ENCODE data around the gene AACS. TPM values are rescaled to one million over a fixed set of nuclear protein-coding genes. Genes with fewer than 3 reads are reported as not detected.

AACS gene
- total and polyA plus RNA-seq, 10 of the 15 experiments (the other 5 are each of a cell fraction or from before 2014, with no cell fraction given): 10.1 to 34.0 (median 21.1) TPM

DNA sequence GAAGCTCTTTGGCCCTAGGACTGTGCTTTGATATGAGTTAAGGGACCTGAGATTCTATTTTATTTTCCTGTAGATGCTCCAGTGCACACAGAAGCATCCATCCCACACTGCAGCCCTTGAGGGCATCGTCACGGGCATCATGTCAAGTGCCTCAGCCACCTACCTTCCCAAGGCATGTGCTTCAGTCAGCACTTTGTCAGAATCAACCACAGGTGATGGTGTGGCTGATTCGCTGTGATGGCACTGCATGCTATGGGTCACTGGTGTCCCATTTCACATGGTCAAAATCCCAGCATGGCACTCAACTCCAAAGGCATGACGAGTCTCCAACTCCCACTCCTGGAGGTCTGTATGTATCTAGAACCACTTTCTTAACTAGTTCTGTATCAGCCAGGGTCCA is 100.8 kb downstream of the AACS start:
- H3K27me3 ChIP-seq (replicated peaks in 1 of 2; ENCODE audit: control insufficient read depth in 2 of 2, insufficient read depth in 2 of 2, low read length in 1 of 2): no peaks in the 10 kb centered on the region; a peak in 2 of 4 replicates
- ChIA-PET CTCF (interaction anchor here (0.8 kb wide), 1 partner anchor 260 kb away, joined by 3 read pairs; no protein-coding TSS in a partner anchor), POLR2A (interaction anchor here (0.7 kb wide), 1 partner anchor 1458 kb away, joined by 9 read pairs; no protein-coding TSS in a partner anchor), SMC1A (ENCODE audit: uncharacterized antibody, unreplicated experiment) (interaction anchor here (1.1 kb wide), 1 partner anchor 16 kb away, joined by 3 read pairs; no protein-coding TSS in a partner anchor), RAD21 (ENCODE audit: unreplicated experiment) (no interaction called here)
- H3K9me3 ChIP-seq (replicated peaks; ENCODE audit: control insufficient read depth, insufficient read depth, low read length): no peaks in the 10 kb centered on the region
- H3K36me3 ChIP-seq (ENCODE audit: control insufficient read depth in 2 of 2, insufficient read depth in 2 of 2, low read length in 1 of 2): no peaks in the 10 kb centered on the region
- DNase-seq (ENCODE audit: low read depth, low spot score): no peak
- no peaks in the 10 kb centered on the region for H4K20me1 ChIP-seq (ENCODE audit: control insufficient read depth, insufficient read depth)
- H3K9ac ChIP-seq (ENCODE audit: control insufficient read depth, insufficient read depth, low read length): no peak overlapping the region
- in situ Hi-C loops (cut with MboI): no loop called here
- H3K27ac ChIP-seq (ENCODE audit: control insufficient read depth, insufficient read depth): no peak overlapping the region
- H2AFZ ChIP-seq (ENCODE audit: control insufficient read depth, low read depth, low read length): no peak overlapping the region
- TF ChIP-seq SKIL (IDR thresholded peaks at IDR 0.05; ENCODE audit: low read depth, poor library complexity, severe bottlenecking): no peak
- no peak for TF ChIP-seq E4F1 (IDR thresholded peaks at IDR 0.05; ENCODE audit: borderline replicate concordance, partially characterized antibody)
- no peak for TF ChIP-seq MXI1 (IDR thresholded peaks at IDR 0.05; ENCODE audit: low read depth, low read length)
- TF ChIP-seq MTA2 (IDR thresholded peaks at IDR 0.05; ENCODE audit: low read depth): no peak
- TF ChIP-seq, protein P1, sequence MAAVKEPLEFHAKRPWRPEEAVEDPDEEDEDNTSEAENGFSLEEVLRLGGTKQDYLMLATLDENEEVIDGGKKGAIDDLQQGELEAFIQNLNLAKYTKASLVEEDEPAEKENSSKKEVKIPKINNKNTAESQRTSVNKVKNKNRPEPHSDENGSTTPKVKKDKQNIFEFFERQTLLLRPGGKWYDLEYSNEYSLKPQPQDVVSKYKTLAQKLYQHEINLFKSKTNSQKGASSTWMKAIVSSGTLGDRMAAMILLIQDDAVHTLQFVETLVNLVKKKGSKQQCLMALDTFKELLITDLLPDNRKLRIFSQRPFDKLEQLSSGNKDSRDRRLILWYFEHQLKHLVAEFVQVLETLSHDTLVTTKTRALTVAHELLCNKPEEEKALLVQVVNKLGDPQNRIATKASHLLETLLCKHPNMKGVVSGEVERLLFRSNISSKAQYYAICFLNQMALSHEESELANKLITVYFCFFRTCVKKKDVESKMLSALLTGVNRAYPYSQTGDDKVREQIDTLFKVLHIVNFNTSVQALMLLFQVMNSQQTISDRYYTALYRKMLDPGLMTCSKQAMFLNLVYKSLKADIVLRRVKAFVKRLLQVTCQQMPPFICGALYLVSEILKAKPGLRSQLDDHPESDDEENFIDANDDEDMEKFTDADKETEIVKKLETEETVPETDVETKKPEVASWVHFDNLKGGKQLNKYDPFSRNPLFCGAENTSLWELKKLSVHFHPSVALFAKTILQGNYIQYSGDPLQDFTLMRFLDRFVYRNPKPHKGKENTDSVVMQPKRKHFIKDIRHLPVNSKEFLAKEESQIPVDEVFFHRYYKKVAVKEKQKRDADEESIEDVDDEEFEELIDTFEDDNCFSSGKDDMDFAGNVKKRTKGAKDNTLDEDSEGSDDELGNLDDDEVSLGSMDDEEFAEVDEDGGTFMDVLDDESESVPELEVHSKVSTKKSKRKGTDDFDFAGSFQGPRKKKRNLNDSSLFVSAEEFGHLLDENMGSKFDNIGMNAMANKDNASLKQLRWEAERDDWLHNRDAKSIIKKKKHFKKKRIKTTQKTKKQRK (IDR thresholded peaks at IDR 0.05; ENCODE audit: low read depth, low read length): no peak
- TF ChIP-seq, protein P2, sequence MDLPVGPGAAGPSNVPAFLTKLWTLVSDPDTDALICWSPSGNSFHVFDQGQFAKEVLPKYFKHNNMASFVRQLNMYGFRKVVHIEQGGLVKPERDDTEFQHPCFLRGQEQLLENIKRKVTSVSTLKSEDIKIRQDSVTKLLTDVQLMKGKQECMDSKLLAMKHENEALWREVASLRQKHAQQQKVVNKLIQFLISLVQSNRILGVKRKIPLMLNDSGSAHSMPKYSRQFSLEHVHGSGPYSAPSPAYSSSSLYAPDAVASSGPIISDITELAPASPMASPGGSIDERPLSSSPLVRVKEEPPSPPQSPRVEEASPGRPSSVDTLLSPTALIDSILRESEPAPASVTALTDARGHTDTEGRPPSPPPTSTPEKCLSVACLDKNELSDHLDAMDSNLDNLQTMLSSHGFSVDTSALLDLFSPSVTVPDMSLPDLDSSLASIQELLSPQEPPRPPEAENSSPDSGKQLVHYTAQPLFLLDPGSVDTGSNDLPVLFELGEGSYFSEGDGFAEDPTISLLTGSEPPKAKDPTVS (IDR thresholded peaks at IDR 0.05; ENCODE audit: low read depth, low read length): no peak
- TF ChIP-seq BACH1 (IDR thresholded peaks at IDR 0.05; ENCODE audit: borderline replicate concordance): no peak
- TF ChIP-seq BMI1 (IDR thresholded peaks at IDR 0.05; ENCODE audit: borderline replicate concordance): no peak
- TF ChIP-seq SIX5 (IDR thresholded peaks at IDR 0.05; ENCODE audit: low read depth, low read length, severe bottlenecking): no peak
- 34% methylated on average over 4 of the region's 4 CpGs for WGBS (ENCODE audit: insufficient coverage, insufficient replicate concordance, low lambda C conversion rate, missing lambda C conversion rate)
- no TSS peak for BruUV-seq (replicated peaks)
- H3K4me3 ChIP-seq: no peak overlapping the region
- H3K79me2 ChIP-seq (ENCODE audit: control insufficient read depth, insufficient read depth, low read length): no peaks in the 10 kb centered on the region
- intact Hi-C loops (cut with micrococcal nuclease; ENCODE audit: unreplicated experiment): no loop called here
- FAIRE-seq: no peak
- no peak for ATAC-seq
- no peak overlapping the region for H3K4me2 ChIP-seq (ENCODE audit: control insufficient read depth, insufficient read depth)
- no peaks in the 10 kb centered on the region for H3K4me1 ChIP-seq (ENCODE audit: control insufficient read depth, insufficient read depth, low read length)
